ENCODE data around the gene CCDC178.

- no peak for TF ChIP-seq POLR2AphosphoS5 (IDR thresholded peaks at IDR 0.05; ENCODE audit: borderline replicate concordance, low read depth, low read length)
- no peak for TF ChIP-seq EZH2 (IDR thresholded peaks at IDR 0.05)
These were observed 483.8 kb downstream of the CCDC178 start for GRCh38 chr18:32956591-32957315.

Measured in SK-N-MC (cell line).